HG03342 (cell line): Measurements from ENCODE around the gene ALX4.

Experiments used
- ATAC-seq: cut with Tn5 transposase; IDR thresholded peaks from one replicate; pipeline ENCODE4 v1.9.1; 2021; ENCODE audit warnings: mild to moderate bottlenecking, moderate library complexity; ENCODE audit not compliant: unreplicated experiment

The ALX4 gene

DNA sequence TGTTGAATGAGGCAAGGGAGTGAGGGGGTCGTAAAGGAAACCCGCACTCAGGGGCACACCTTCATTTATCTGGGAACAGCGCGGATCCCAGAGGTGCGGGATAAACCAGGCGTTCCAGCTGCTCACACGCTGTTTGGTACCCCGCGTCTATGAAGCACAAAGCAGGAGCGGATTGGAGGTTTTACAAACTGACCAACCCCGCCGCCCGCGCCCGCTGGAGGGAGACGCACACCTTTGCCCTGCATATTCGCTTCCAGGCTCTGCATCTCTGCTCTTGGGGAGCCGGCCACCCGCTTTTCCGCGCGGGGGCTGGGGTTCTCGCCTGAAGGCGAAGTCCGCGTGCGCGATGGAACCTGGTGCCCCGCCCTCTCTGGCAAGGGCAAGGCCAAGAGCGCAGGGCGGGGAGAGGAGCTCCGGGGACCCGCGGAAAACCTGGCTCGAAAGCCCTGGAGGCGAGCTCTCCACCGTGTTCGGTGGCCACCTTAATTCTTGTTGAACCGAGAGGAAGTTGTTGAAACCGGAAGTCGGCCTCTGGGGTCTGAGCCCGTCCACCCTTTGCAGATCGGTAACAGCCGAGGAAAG lies 6.8 kb upstream of the ALX4 start:
- ATAC-seq, result no peak

GRCh38 chr11:44315947-44316658 lies 6.2 kb upstream of the ALX4 start:
- ATAC-seq, result no peak

DNA sequence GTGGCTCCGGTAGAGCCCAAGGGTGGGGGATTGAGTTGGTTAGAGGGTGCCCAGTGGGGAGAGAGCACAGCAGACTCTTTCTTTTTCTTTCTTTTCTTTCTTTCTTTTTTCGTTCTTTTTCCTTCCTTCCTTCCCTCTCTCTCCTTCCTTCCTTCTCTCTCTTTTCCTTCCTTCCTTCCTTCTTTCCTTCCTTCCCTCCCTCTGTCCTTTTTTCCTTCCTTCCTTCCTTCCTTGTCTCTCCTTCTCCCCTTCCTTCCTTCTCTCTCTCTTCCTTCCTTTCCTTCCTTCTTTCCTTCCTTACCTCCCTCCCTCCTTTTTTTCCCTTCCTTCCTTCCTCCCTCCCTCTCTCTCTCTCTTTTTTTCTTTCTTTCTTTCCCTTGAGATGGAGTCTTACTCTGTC lies 4.8 kb upstream of the ALX4 start:
- no peak for ATAC-seq

GRCh38 chr11:44313761-44314489 lies 4.0 kb upstream of the ALX4 start:
- ATAC-seq, result no peak

GRCh38 chr11:44312876-44313275 lies 2.9 kb upstream of the ALX4 start:
- no peak for ATAC-seq

DNA sequence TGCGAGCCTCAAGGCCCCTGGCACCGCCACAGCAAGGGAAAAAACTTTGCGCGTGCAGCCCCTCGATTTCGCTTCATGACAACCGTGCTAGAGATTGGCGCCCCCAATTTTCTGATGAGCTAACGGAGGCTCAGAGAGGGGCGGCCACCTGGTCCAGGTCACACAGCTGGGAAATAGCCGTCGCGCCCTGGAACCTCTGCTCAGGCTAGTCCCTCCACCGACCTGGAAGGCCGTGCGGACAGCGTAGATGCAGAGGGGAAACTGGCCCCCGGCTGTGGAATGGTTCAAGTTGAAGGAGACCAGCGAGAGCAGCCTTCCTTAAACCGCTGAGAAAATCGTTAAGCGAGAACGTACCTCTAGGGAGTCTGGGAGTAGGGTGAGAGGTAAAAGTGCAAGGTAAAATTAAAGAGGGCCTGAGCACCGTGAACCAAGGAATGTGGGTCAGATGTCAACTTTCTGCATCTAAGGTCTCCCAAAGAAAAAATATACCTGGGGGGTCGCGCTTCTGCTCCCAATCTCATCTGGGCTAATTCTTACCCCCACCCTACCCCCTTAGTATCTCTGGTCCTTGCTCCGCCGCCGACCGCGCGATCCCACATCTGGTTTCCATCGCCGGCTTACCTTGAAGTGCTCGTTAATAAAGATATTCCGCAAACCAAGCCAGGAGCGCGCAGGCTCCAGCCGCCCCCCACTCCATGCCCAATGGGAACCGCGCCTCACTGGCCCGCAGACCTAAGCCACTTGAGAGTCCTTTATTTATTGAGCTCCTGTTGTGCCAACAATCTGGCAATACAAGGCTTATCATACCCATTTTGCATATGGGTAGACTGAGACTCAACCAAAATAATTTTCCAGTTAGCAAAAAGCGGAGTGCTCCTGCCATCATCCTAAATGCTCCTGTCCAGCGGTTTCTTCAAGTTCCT lies 1.7 kb upstream of the ALX4 start:
- no peak for ATAC-seq

GRCh38 chr11:44310463-44311272 lies 729 bp upstream of the ALX4 start:
- no peak for ATAC-seq

- ATAC-seq, result no peak
Measured at GRCh38 chr11:44310206-44310462, 195 bp upstream of the ALX4 start.

DNA sequence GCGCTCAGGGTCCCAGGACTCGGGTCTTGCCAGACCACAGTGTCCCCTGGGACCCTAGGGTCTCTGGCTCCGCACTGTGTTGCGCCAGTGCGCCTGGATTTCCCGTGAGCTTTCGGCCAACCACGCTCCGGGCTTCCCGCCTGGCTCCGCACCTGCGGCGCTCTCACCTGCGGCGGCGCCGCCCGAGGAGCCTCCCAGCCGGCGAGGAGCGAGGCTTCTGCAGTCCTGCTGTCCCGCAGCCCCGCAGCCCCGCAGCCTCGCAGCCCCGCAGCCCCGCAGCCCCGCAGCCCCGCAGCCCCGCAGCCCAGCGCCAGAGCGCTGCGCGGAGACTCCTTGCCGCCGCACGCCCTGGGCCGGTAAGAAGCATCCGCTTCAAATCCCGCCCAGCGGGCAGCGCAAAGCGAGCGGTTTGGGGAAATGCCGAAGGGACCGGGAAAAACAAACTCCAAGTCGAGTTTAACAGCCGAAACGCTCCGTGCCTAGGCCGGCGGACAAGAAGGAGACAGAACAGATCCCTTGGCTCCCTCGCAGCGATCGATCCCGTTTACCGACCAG lies 939 bp downstream of the ALX4 start:
- ATAC-seq, result no peak

GRCh38 chr11:44308256-44308922 lies 1.6 kb downstream of the ALX4 start:
- no peak for ATAC-seq

GRCh38 chr11:44307340-44308099 lies 2.4 kb downstream of the ALX4 start:
- no peak for ATAC-seq

DNA sequence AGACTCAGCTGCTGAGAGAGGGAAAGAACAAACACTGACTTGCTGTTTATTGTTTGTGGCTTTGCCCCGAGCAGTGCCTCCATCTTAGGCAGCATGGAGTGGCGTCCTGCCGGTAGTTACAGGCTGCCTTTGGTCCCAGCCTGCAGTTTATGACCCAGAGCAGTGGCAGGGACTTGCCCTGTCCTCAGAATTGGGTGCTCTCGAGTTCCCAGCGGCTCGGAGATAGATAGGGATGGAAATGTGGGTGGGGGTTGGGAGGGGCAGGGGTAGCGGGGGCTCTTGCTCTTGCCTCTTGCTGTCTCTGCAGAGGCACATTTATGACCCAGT lies 3.1 kb downstream of the ALX4 start:
- ATAC-seq, result no peak

GRCh38 chr11:44306052-44306917 lies 3.7 kb downstream of the ALX4 start:
- ATAC-seq, result no peak

DNA sequence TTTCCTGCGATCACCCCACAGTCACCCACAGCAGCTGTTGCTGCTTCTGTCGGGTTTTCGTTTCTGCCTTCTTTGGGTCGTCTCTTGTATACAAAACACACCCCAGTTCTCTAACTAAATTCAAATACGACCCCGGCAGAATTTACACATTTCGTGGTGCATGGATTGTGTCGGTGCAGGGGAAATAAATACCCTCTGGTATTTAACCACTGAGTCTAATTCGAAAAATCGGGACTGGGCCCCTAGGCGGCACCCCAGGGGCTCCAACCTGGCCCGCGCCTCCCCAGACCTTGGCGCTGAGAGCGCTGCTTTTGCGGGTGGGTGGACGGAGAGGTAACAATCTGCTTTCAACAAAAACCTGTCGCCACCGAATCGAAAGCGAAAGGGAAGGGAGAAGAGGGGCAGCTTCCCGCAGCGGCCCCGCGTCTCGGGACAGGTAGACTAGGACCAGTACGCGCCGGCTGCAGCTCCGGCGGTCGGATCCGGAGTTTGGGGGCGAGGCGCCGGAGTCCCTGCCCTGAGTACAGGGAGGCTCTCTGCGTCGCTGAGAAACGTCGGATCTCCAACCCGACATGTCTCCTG lies 4.4 kb downstream of the ALX4 start:
- ATAC-seq, result no peak

DNA sequence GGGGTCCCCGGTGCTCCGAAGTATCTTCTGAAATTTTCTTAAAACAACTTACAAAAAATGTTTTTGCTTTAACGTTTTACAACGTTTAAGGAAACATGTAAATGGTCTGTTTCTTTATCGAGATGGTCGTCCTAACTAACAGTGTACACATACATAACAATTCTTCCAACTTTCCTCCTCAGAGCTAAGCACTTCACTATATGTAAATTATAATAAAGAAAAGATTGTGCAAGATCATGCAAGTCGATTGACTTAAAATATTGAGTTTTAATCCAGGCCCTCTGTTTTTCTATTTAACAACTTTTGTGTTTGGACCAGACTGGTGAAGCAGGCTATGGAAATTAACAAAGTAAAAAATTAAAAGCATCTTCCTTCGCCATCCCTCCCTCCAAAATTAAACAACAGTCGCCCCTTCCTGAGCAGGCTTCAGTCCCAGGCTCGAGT lies 4.9 kb downstream of the ALX4 start:
- no peak for ATAC-seq

- no peak for ATAC-seq
Measured at GRCh38 chr11:44304091-44305025, 5.6 kb downstream of the ALX4 start.
